Measurements from ENCODE around the gene PTMA.

DNA sequence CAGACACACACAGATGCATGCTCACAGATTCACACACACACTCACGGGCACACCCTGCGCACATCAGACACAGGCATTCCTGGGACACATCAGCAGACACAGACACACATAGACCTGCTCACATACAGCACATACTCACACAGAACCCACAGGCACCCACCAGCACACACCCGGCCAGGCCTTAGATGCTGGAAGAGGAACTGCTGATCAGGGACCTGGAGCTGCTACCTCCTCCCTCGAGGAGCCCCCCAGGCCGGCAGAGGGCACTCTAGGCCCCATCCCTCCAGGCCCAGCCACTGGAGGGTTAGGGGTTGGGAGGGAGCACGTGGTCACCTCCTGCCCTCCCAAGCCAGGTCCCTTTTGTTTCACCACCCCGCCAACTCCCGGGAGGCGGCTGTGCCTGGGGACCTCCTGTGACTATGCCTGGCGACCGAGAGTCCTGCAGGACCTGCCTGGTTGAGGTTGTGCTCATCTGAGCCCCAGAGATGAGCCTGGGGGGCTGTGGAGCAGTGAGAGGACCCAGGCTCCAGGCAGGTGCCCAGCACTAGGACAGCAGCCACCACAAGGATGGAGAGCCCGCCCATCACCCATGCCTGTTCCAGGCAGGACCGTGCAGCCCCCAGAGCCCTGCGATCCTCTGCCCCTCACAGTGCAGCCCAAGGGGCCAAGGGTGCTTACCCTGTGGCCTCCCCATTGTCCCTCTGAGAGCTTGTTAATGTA, 21.0 kb upstream of the PTMA start:
- TF ChIP-seq, protein P1, sequence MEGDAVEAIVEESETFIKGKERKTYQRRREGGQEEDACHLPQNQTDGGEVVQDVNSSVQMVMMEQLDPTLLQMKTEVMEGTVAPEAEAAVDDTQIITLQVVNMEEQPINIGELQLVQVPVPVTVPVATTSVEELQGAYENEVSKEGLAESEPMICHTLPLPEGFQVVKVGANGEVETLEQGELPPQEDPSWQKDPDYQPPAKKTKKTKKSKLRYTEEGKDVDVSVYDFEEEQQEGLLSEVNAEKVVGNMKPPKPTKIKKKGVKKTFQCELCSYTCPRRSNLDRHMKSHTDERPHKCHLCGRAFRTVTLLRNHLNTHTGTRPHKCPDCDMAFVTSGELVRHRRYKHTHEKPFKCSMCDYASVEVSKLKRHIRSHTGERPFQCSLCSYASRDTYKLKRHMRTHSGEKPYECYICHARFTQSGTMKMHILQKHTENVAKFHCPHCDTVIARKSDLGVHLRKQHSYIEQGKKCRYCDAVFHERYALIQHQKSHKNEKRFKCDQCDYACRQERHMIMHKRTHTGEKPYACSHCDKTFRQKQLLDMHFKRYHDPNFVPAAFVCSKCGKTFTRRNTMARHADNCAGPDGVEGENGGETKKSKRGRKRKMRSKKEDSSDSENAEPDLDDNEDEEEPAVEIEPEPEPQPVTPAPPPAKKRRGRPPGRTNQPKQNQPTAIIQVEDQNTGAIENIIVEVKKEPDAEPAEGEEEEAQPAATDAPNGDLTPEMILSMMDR (IDR thresholded peaks at IDR 0.05): peak; percentile 79
- TF ChIP-seq EZH2 (IDR thresholded peaks at IDR 0.05) (no peak), EZH2phosphoT487 (IDR thresholded peaks at IDR 0.05) (no peak)
